Raji (cell line): Measurements from ENCODE around the gene RAE1.

ENCODE experiments used
- POLR2A ChIP-seq: IDR thresholded peaks from 2 replicates; pipeline ENCODE4 v1.6.1; 2011; ENCODE audit warnings: low read depth, low read length, control low read depth; ENCODE audit not compliant: insufficient read depth

Gene RAE1

GRCh38 chr20:57388953-57389694, 38.1 kb downstream of the RAE1 start:
- peak; percentile 49; the same call in 1 of the 2 replicates for TF ChIP-seq POLR2A

GRCh38 chr20:57389695-57390603, 38.9 kb downstream of the RAE1 start:
- TF ChIP-seq POLR2A = peak; percentile 60

GRCh38 chr20:57390604-57391438, 39.8 kb downstream of the RAE1 start, which contains the start of gene RBM38:
RBM38 (plus strand) TSS chr20:57391396; CDS start chr20:57391582, 186 bp downstream.
- peak; percentile 61 for TF ChIP-seq POLR2A

GRCh38 chr20:57391439-57392301, 40.6 kb downstream of the RAE1 start:
- TF ChIP-seq POLR2A = peak; percentile 68

GRCh38 chr20:57392512-57393271, 41.6 kb downstream of the RAE1 start:
- TF ChIP-seq POLR2A = 0 out of 2 replicates have a peak, but pooled peaks have one; percentile 19

GRCh38 chr20:57393321-57394120, 42.5 kb downstream of the RAE1 start:
- 0 out of 2 replicates have a peak, but pooled peaks have one; percentile 4 for TF ChIP-seq POLR2A

- no peak for TF ChIP-seq POLR2A
Measured at GRCh38 chr20:57394121-57395082, 43.3 kb downstream of the RAE1 start.

GRCh38 chr20:57395111-57395966, 44.3 kb downstream of the RAE1 start:
- TF ChIP-seq POLR2A = no peak

GRCh38 chr20:57396212-57396983, 45.3 kb downstream of the RAE1 start:
- TF ChIP-seq POLR2A = no peak
